Mucosa of descending colon (tissue), 3 donors: Measurements from ENCODE around the gene C5orf34. TPM values are rescaled to one million over a fixed set of nuclear protein-coding genes. Genes with fewer than 3 reads are reported as not detected.
A peak's percentile ranks its signal among the peaks of the same experiment; 100 is the strongest.
"Not testable (repeated sequence)": the region's sequence is repeated elsewhere in the genome, so short reads cannot be mapped to it uniquely, and the experiment has no call there.

ENCODE experiments used
- ATAC-seq: fragments of 200-7000 bp; cut with Tn5 transposase; one replicate; pipeline ENCODE4 v1.9.1; 2020; ENCODE audit warnings: mild to moderate bottlenecking, moderate library complexity
- DNase-seq, 3 donors: peaks; one replicate each; pipeline ENCODE4 v3.0.0-alpha.2; 2020
- H3K36me3 ChIP-seq: fragments of 200-600 bp; one replicate; pipeline ENCODE4 v1.8.0; 2021; ENCODE audit warnings: low read depth, mild to moderate bottlenecking
- H3K4me1 ChIP-seq: fragments of 200-600 bp; one replicate; pipeline ENCODE4 v1.8.0; 2021; ENCODE audit warnings: low read depth, mild to moderate bottlenecking
- H3K4me3 ChIP-seq: fragments of 200-600 bp; one replicate; pipeline ENCODE4 v1.8.0; 2021; ENCODE audit warnings: mild to moderate bottlenecking
- H3K9me3 ChIP-seq: fragments of 200-600 bp; one replicate; pipeline ENCODE4 v1.8.0; 2021; ENCODE audit warnings: mild to moderate bottlenecking
- intact Hi-C, 2 donors: fragments of 100-400 bp; cut with DNase I in 1 of 2; cut with micrococcal nuclease in 1 of 2; formaldehyde crosslinking; loops; one replicate each; pipeline versions ENCODE4 v1.11.0 to v1.11.1; 2022; cut with DNase I, micrococcal nuclease
- total RNA-seq, 3 donors: library from RNA; stranded (reverse); fragmentation: NEBNext Ultra II Directional in 2 of 3; extraction: Animal tissue kit (Norgen Biotek cat#: 25700) in 2 of 3; gene quantifications; one replicate each; pipeline versions ENCODE4 v1.2.1 to v1.2.4, GENCODE V29; 2021 to 2023
- TF ChIP-seq, protein P1 (sequence below): fragments of 200-600 bp; IDR thresholded peaks from one replicate; pipeline ENCODE4 v1.8.0; 2022; ENCODE audit warnings: antibody characterized with exemption, mild to moderate bottlenecking
- donor health status: DM: no; HTN: no; CAD: no; lungs with moderate emphysema.
- donor health status: DM: no; HTN: no; CAD: no.
- donor health status: DM: no; HTN: yes; CAD: no.

C5orf34 gene
- total RNA-seq, 3 donors from 2014 or later: 1.3 to 2.9 (median 1.7) TPM

GRCh38 chr5:43530648-43531047, 15.7 kb upstream of the C5orf34 start:
- ATAC-seq (no peak), DNase-seq (no peak)
- H3K9me3 ChIP-seq: no peaks in the 10 kb centered on the region
- H3K4me1 ChIP-seq: no peaks in the 10 kb centered on the region
- no peak overlapping the region for H3K4me3 ChIP-seq
- TF ChIP-seq, protein P1, sequence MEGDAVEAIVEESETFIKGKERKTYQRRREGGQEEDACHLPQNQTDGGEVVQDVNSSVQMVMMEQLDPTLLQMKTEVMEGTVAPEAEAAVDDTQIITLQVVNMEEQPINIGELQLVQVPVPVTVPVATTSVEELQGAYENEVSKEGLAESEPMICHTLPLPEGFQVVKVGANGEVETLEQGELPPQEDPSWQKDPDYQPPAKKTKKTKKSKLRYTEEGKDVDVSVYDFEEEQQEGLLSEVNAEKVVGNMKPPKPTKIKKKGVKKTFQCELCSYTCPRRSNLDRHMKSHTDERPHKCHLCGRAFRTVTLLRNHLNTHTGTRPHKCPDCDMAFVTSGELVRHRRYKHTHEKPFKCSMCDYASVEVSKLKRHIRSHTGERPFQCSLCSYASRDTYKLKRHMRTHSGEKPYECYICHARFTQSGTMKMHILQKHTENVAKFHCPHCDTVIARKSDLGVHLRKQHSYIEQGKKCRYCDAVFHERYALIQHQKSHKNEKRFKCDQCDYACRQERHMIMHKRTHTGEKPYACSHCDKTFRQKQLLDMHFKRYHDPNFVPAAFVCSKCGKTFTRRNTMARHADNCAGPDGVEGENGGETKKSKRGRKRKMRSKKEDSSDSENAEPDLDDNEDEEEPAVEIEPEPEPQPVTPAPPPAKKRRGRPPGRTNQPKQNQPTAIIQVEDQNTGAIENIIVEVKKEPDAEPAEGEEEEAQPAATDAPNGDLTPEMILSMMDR: no peak
- peaks cover 13% of the 10 kb centered on the region for H3K36me3 ChIP-seq
- intact Hi-C loops: no loop called here

- ATAC-seq (no peak), DNase-seq (no peak)
- H3K9me3 ChIP-seq: no peaks in the 10 kb centered on the region
- TF ChIP-seq, protein P1: no peak
- H3K4me1 ChIP-seq: no peaks in the 10 kb centered on the region
- no peaks in the 10 kb centered on the region for H3K36me3 ChIP-seq
- no peak overlapping the region for H3K4me3 ChIP-seq
- intact Hi-C loops: no loop called here
Measured at GRCh38 chr5:43523662-43524072, 8.7 kb upstream of the C5orf34 start.

DNA sequence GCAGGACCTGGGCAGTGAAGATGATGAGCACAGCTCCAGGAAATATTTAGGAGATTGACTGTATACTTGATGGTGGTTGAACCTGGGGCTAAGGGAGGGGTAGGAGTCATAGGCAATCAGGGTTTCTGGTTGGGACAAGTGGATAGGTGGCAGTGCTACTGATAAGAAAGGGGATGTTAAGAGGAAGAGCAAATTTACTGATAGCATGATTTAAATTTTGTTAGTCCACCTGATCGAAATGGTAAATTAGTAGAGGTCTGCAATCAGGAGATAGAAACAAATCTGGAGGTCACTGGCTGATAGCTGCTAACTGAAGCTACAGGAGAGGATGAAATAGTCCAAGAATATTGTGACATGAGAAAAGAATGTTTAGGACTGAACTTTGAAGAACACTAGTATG, 5.7 kb upstream of the C5orf34 start:
- H3K4me3 ChIP-seq: no peak overlapping the region
- DNase-seq: no peak
- peaks cover 3% of the 10 kb centered on the region for H3K4me1 ChIP-seq
- ATAC-seq: no peak
- no peaks in the 10 kb centered on the region for H3K9me3 ChIP-seq
- TF ChIP-seq, protein P1: no peak
- intact Hi-C loops: no loop called here
- H3K36me3 ChIP-seq: no peaks in the 10 kb centered on the region

DNA sequence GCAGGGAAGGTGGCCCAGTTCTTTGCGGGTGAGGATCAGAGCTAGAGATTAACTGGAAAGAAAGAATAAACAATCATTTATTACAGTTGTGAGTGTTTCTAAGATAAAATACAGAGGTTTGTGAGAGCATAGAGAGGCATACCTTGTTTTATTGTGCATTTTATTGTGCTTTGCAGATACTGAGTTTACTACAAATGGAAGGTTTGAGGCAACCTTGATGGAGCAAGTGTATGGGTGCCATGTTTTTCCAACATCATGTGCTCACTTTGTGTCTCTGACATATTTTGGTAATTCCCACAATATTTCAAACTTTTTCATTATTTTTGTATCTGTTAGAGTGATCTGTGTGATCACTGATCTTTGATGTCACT, 715 bp upstream of the C5orf34 start:
- ATAC-seq (no peak), DNase-seq (peak in 1 of 3 donors; percentile 14)
- H3K4me1 ChIP-seq: peaks cover 4% of the 10 kb centered on the region
- TF ChIP-seq, protein P1: no peak
- H3K4me3 ChIP-seq: peak overlapping the region; percentile 10
- H3K36me3 ChIP-seq: no peaks in the 10 kb centered on the region
- intact Hi-C loops: no loop called here
- H3K9me3 ChIP-seq: no peaks in the 10 kb centered on the region

- DNase-seq: no peak
- TF ChIP-seq, protein P1: no peak
- Histone ChIP-seq H3K4me1 (peaks cover 4% of the 10 kb centered on the region), H3K36me3 (no peaks in the 10 kb centered on the region), H3K9me3 (no peaks in the 10 kb centered on the region), H3K4me3 (peak overlapping the region; percentile 10)
- intact Hi-C loops: no loop called here
- ATAC-seq: peak; percentile 40
Measured at GRCh38 chr5:43514471-43514815, 505 bp downstream of the C5orf34 start.

- Histone ChIP-seq H3K4me3 (no peak overlapping the region), H3K4me1 (peaks cover 4% of the 10 kb centered on the region), H3K36me3 (no peaks in the 10 kb centered on the region), H3K9me3 (no peaks in the 10 kb centered on the region)
- intact Hi-C loops: no loop called here
- no peak for ATAC-seq
- TF ChIP-seq, protein P1: no peak
- DNase-seq: no peak
Measured at GRCh38 chr5:43514025-43514424, 923 bp downstream of the C5orf34 start.

GRCh38 chr5:43511062-43511461, 3.9 kb downstream of the C5orf34 start:
- H3K9me3 ChIP-seq, DNase-seq, ATAC-seq, intact Hi-C loops, H3K36me3 ChIP-seq, H3K4me1 ChIP-seq, H3K4me3 ChIP-seq: not testable (repeated sequence)
